ENCODE data around the gene PITPNC1. TPM values are rescaled to one million over a fixed set of nuclear protein-coding genes. Genes with fewer than 3 reads are reported as not detected.

PITPNC1 gene
- total and polyA plus RNA-seq, 2 of the 13 experiments (the other 11 are each of a cell fraction or from before 2014, with no cell fraction given) = 4.1 to 5.7 TPM

GRCh38 chr17:67466251-67466796, 89.2 kb downstream of the PITPNC1 start:
- H3K79me2 ChIP-seq (ENCODE audit: insufficient read depth, low read length) = no peaks in the 10 kb centered on the region
- ChIA-PET POLR2A (no interaction called here), CTCF (ENCODE audit: low intra/inter-chr PET ratio, low total read pairs) (no interaction called here)
- H3K4me2 ChIP-seq (ENCODE audit: low read depth, low read length) = no peak overlapping the region
- H3K36me3 ChIP-seq (replicated peaks in 1 of 2; ENCODE audit: control insufficient read depth in 1 of 2, insufficient read depth in 2 of 2, low read length in 2 of 2) = no peaks in the 10 kb centered on the region
- WGBS (ENCODE audit: low lambda C conversion rate) = 44% methylated on average over 4 of the region's 4 CpGs
- H3K27ac ChIP-seq (ENCODE audit: extremely low read length, insufficient read depth, low read length) = no peak overlapping the region
- H4K20me1 ChIP-seq (ENCODE audit: insufficient read depth, low read length) = no peaks in the 10 kb centered on the region
- ATAC-seq (no peak), DNase-seq (ENCODE audit: low spot score) (no peak), FAIRE-seq (no peak)
- H3K9ac ChIP-seq (ENCODE audit: insufficient read depth, low read depth, low read length) = no peak overlapping the region
- intact Hi-C loops (cut with micrococcal nuclease; ENCODE audit: unreplicated experiment) = no loop called here
- no peak overlapping the region for H2AFZ ChIP-seq (ENCODE audit: low read length)
- in situ Hi-C loops (cut with HindIII; ENCODE audit: extremely low pct_ligation_motif_present, low pct_unique_long_range_greater_than_20kb) = loop anchor here (5.0 kb wide), 1 partner anchor 89 kb away; the partner anchor contains the start of gene PITPNC1
- BruUV-seq (replicated peaks) = no TSS peak
- H3K4me1 ChIP-seq (ENCODE audit: insufficient read depth, low read length) = peaks cover 14% of the 10 kb centered on the region
- H3K9me3 ChIP-seq (ENCODE audit: low read length) = no peaks in the 10 kb centered on the region
- no peak overlapping the region for H3K4me3 ChIP-seq (replicated peaks in 1 of 3; ENCODE audit: insufficient read depth in 1 of 3, low read depth in 2 of 3, low read length in 3 of 3)
- H3K27me3 ChIP-seq (ENCODE audit: control insufficient read depth in 1 of 2, insufficient read depth in 2 of 2, low read length in 2 of 2) = no peaks in the 10 kb centered on the region
- TF ChIP-seq ZNF503 (CRISPR knock-in tag; IDR thresholded peaks at IDR 0.05) = no peak
- TF ChIP-seq GTF2F1 (IDR thresholded peaks at IDR 0.05; ENCODE audit: low read length) = no peak
- no peak for TF ChIP-seq ZNF672 (CRISPR knock-in tag; IDR thresholded peaks at IDR 0.05)
- no peak for TF ChIP-seq TAF15 (IDR thresholded peaks at IDR 0.05; ENCODE audit: low read depth, low read length, poor library complexity, severe bottlenecking)
- no peak for TF ChIP-seq ZNF121 (CRISPR knock-in tag; IDR thresholded peaks at IDR 0.05)
- no peak for TF ChIP-seq SMAD1 (CRISPR knock-in tag; IDR thresholded peaks at IDR 0.05; ENCODE audit: borderline replicate concordance, low read depth)
- no peak for TF ChIP-seq ZNF343 (CRISPR knock-in tag; IDR thresholded peaks at IDR 0.05)
- TF ChIP-seq NPAS2 (CRISPR knock-in tag; IDR thresholded peaks at IDR 0.05; ENCODE audit: borderline replicate concordance) = no peak
- TF ChIP-seq SPEN (CRISPR knock-in tag; IDR thresholded peaks at IDR 0.05; ENCODE audit: low read depth) = no peak
- TF ChIP-seq ARID4A (CRISPR knock-in tag; IDR thresholded peaks at IDR 0.05; ENCODE audit: borderline replicate concordance) = no peak
- no peak for TF ChIP-seq ZNF317 (CRISPR knock-in tag; IDR thresholded peaks at IDR 0.05)
- no peak for TF ChIP-seq ZNF530 (CRISPR knock-in tag; IDR thresholded peaks at IDR 0.05; ENCODE audit: low read depth)
- no peak for TF ChIP-seq RARA (CRISPR knock-in tag; IDR thresholded peaks at IDR 0.05)
- TF ChIP-seq KAT2B (IDR thresholded peaks at IDR 0.05; ENCODE audit: borderline replicate concordance, low read depth, low read length) = no peak
- no peak for TF ChIP-seq TFDP1 (CRISPR knock-in tag; IDR thresholded peaks at IDR 0.05; ENCODE audit: borderline replicate concordance)
